Stimulated activated CD8-positive, alpha-beta memory T cell treated with anti-CD3 and anti-CD28 coated beads, Interleukin-4, amount 100 ng/mL, for 1 hour (primary cell): ENCODE results near the gene MANEA.
"Not testable (repeated sequence)": the region's sequence is repeated elsewhere in the genome, so short reads cannot be mapped to it uniquely, and the experiment has no call there.

Experiments
- DNase-seq, 2 donors: peaks; one replicate each; pipeline ENCODE4 v3.0.0-alpha.2; 2020; ENCODE audit warnings: low read depth in 2 of 2, low spot score in 1 of 2

The MANEA gene

DNA sequence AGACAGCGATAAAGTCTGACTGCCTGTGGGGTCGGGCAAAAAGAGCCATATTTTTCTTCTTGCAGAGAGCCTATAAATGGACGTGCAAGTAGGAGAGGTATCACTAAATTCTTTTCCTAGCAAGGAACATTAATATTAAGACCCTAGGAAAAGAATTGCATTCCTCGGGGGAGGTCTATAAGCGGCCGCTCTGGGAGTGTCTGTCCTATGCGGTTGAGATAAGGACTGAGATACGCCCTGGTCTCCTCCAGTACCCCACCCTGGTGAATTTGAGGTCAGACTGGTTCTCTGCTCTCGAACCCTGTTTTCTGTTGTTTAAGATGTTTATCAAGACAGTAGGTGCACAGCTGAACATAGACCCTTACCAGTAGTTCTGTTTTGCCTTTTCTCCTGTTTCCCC is 6.9 kb downstream of the MANEA start:
- not testable (repeated sequence) for DNase-seq

DNA sequence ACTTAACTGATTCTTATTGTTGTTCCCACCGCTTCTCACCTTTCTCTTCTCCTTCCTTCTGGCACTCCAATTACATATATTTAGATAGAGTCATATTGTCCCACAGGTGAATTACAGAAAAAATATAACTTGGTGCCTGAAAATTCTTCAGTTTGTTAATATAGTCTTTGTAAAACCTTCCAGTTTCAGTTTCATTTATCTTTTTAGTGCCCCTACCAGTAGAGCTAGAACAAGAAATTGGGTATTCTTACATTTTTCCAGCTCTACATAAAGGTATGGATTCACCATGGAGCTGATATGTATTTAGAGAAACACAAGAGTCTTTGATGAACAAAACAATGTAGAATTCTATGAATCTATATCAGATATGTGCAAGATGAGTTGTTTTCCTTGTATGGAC is 10.7 kb downstream of the MANEA start:
- no peak for DNase-seq

DNA sequence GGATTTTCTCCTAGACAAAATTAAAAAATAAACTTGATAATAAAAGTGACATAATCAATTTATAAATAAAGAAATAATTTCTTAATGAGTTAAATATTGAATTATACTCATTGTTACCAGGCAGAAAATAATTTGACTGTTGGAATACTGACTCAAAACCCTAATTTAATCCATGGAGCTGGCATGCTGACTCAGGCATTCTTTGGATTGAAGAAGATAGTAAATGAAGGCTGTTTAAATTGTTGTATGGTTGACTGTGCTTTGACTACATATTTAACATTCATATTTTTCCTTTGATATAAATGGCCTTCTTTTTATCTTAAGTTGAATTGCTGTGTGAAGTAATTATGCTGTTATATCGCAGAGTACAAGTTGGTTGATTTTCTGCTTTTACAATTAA is 11.7 kb downstream of the MANEA start:
- DNase-seq = no peak

DNA sequence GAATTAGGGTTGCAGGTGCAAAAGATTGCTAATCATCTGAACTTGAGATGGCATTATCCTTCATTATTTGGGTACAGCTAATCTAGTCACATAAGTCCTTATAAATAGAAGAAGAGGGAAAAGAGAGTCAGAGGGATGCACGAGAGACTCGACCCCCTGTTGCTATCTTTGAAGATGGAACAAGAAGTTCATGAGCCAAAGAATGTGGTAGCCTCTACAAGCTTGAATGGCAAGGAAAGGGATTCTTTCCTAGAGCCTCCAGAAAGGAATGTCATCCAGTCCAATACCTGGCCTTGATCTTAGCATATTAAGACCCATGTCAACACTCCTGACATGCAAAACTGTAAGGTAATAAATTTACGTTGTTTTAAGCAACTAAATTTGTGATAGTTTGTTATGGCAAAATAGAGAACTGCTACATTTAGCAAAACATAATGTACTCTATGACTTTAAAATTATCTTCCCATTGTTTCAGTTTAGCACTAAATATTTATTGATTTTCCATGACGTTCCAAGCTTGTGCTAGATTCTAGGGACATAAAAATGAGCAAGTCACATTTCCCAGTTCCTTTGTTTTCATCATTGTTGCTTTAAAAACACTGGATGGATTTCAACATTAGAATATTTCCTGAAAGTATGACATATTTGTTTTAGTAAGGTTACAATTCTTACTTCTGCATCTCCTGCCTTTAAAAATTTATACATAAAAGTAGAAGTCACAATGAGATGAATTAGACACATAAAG is 12.7 kb downstream of the MANEA start:
- no peak for DNase-seq

DNA sequence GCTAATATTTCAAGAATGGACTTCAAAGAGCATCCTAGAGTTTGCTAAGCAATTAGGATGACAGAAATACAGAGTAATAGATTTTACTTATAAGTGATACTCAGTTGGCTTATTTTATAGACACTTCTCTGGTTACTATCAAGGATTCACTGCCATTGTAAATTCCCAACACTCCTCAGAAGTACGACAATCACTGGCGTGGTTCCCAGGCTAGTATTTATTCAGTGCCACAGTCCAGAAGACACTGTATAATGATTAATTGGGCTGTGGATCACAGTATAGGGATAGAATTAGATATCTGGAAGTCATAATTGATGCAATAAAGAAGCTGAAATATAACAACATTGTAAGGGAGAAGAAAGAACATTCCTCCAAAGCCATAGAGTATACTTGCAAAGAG is 15.7 kb downstream of the MANEA start:
- no peak for DNase-seq

DNA sequence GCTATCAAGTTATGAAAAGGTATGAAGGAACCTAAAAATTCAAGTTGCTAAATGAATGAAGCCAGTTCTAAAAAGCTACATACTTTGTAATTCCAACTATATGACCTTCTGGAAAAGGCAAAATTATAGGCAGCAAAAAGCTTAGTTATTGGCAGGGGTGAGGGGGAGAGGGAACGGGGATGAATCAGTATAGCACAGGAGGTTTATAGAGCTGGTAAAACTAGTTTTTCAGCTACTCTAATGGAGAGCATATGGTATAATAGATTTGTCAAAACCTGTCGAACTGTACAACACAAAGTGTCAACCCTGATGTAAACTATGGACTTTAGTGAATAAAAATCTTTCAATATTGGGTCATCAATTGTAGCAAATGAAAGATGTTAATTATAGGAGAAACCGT is 18.7 kb downstream of the MANEA start:
- no peak for DNase-seq

DNA sequence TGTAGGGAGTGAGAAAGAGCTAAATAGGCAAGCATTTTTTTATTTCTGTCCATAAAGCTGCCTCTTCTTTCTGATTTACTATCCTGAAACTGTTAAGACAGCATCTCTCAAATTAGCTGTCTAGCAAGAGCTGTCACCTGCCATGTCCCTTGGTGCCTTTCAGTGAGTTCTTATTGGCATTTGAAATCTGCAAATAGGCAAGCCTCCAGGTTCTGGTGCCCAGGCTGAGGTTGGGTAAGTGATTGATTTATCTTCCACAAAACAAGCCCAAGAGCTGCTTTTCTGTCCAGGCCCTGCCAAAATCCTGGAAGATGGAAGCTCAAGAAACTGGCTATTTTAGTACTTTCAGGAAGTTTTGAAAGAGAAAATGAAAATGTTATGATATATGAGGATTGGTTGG is 22.4 kb downstream of the MANEA start:
- no peak for DNase-seq

DNA sequence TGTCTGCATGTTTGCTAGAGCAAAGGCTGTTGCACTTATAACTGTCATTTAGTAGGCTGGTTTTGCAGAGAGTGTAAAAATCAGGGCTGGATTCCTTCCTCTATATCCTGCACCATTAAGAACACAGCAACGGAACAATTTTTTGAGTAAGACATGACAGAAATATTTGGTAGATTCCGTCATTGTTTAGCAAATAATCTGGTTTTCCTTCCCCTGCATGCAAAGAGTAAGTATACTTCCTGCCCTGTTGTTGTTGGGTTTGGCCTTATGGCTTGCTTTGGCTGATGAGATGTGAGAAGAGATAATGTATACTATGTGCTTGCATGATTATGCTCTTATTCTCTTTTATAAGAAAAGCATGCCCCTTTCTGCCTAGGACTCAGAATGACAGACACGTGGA is 23.8 kb downstream of the MANEA start:
- DNase-seq = no peak

DNA sequence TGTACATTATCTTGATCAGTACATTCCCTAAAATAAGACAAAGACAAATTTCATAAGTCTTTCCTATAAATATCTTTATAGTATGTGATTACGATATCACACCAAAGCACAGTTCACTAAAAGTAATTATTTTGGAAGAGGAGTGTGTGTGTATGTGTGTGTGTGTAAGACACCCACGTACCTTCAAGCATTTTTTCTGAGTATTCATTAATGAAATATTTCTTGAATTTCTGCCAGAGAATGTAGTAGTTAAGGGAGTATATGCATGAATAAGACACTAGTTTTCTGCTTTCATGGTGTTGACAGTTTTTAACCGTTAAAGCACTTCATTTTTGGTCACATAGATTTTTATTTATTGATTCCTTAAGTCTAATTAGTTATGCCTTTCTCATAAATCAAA is 36.8 kb downstream of the MANEA start:
- DNase-seq = no peak

DNA sequence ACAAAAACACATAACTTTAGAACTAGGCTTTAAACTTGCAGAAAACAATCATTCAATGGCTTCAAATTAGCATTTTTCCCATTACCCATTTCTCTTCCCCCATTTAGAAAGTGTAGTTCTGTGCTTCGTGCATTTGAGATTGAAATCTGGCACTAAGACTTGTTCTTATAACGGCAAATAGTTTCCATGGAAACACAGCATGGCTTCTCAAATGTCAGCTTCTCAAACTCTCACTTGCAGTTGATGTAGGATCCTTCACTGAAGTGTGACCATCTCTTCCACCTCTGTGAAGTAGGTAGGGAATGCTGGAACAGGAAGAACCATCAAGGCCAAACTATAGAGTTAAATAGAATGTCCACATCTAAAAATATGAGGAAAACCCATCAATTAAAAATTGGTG is 52.2 kb downstream of the MANEA start:
- no peak for DNase-seq

DNA sequence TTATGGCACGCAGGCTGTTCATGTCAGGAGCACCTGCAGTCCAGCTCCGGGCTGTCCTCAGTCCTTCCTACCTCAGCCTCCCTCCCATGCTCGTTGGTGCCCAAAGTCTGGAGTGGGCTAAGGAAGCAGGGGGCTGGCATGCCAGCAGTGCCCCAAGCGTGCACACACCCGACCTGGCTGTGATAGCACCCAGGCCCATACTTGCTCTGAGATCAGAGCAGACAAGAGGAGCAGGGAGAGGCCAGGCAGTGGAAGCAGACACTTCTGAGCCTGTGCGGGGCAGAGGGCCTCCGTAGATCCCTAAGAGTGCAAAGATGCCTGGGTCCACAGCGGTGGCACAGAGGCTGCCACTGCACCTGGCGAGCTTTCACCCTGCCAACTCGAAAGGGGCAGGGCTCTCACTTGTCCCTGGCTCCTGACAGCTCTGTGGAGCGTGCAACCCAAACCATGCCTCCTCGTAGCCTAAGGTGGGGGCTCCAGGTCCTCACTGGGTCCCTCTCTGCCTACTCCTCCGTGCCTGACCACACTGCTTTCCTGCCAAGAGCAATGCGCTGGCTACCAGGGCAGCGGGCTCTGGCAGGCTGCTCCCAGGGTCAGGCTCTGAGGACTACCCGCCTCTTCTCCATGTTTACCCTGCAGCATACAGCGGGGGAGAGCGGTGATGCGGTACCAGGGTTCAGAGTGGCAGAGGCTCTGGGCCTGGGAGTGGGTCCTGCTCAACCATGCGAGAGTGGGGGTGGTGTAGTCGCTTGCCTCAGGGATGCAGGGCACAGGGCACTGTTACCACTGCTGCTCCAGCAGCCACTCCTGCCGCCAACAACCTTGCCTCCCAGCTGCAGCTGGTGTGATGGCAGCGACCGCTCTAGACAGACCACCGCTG is 59.5 kb downstream of the MANEA start:
- no peak for DNase-seq

DNA sequence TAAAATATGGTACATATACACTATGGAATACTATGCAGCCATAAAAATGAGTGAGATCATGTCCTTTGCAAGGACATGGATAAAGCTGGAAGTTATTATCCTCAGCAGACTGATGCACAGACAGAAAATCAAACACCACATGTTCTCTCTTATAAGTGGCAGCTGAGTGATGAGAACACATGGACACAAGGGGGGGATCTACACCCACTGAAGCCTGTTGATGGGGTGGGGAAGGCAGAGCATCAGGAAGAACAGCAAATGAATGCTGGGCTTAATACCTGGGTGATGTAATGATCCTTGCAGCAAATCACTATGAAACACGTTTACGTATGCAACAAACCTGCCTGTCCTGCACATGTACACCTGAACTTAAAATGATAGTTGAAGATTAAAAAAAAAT is 71.3 kb downstream of the MANEA start:
- no peak for DNase-seq

DNA sequence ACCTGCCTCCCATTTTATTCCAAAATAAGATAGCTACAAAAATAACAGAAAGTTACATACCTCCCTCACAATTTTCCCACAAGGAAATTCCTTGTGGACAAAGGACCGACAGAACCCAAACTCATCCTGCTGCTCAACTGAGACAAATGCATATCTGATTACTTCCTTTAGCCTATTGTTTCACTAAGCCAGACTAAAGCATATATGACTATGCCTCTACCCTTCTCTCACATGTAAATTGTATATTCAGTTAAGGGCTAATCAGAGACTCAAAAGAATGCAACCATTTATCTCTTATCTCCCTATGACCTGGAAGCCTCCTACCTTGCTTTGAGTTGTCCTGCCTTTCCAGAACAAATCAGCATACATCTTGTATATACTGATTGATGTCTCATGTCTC is 72.1 kb downstream of the MANEA start:
- DNase-seq = no peak

DNA sequence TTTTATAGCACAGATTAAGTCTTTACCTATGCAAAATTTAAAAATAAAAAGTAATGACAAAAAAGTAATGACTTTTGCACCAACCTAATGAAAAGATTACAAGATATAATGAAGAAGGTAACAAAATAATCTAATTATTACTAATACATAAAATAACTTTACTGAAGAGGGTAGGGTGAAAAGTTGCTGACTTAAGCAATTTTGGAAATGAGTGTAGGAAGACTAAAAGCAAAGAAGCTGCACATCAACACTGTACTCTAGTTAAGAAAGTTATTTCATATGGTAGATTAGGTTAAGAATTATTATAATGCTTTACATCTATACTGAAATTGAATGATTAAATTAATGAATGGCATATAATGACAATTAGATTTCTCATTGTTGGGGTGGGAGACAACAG is 76.8 kb downstream of the MANEA start:
- DNase-seq = no peak

DNA sequence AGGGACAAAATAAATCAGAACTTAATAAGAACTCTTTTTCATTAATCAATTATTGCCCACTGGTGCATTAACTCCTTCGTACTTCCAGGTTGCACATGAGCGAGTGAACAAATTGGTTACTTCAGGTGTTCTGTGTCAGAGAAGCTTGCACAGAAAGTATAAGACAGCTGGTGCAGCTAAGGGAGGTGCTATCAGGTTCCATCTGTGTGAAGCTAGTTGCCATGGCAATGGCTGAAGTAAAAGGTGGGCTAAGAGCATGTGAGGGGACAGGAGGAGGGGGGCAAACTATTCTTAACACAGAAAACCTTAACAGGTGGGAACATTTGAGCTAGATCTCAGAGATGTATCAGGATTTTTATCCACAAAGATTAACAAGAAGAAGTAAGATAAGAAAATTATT is 81.6 kb downstream of the MANEA start:
- no peak for DNase-seq
